GM21529 (cell line): ENCODE data around the gene PTRHD1.

Experiments used
- ATAC-seq: cut with Tn5 transposase; IDR thresholded peaks from one replicate; pipeline ENCODE4 v1.9.1; 2021; ENCODE audit not compliant: unreplicated experiment

Gene PTRHD1

GRCh38 chr2:24830786-24831185, 37.6 kb upstream of the PTRHD1 start:
- no peak for ATAC-seq

- no peak for ATAC-seq
Measured at GRCh38 chr2:24830351-24830750, 37.2 kb upstream of the PTRHD1 start.

- ATAC-seq: no peak
Measured at GRCh38 chr2:24828238-24828996, 35.2 kb upstream of the PTRHD1 start.

- ATAC-seq: peak; percentile 86
Measured at GRCh38 chr2:24827321-24828237, 34.4 kb upstream of the PTRHD1 start.

GRCh38 chr2:24826773-24827145, 33.6 kb upstream of the PTRHD1 start:
- ATAC-seq: no peak

- no peak for ATAC-seq
Measured at GRCh38 chr2:24825883-24826772, 32.9 kb upstream of the PTRHD1 start.

- no peak for ATAC-seq
Measured at GRCh38 chr2:24824966-24825882, 32.0 kb upstream of the PTRHD1 start.

- no peak for ATAC-seq
Measured at GRCh38 chr2:24824071-24824588, 30.9 kb upstream of the PTRHD1 start.

- no peak for ATAC-seq
Measured at GRCh38 chr2:24822049-24822706, 29.0 kb upstream of the PTRHD1 start.

- ATAC-seq: no peak
Measured at GRCh38 chr2:24821433-24821891, 28.3 kb upstream of the PTRHD1 start.

GRCh38 chr2:24820598-24821432, 27.6 kb upstream of the PTRHD1 start:
- no peak for ATAC-seq

GRCh38 chr2:24820175-24820513, 27.0 kb upstream of the PTRHD1 start:
- ATAC-seq: no peak

GRCh38 chr2:24819442-24820174, 26.4 kb upstream of the PTRHD1 start:
- no peak for ATAC-seq

- no peak for ATAC-seq
Measured at GRCh38 chr2:24818721-24819167, 25.6 kb upstream of the PTRHD1 start.

- no peak for ATAC-seq
Measured at GRCh38 chr2:24816884-24817283, 23.7 kb upstream of the PTRHD1 start.

- no peak for ATAC-seq
Measured at GRCh38 chr2:24816404-24816803, 23.2 kb upstream of the PTRHD1 start.

- ATAC-seq: no peak
Measured at GRCh38 chr2:24815171-24815570, 22.0 kb upstream of the PTRHD1 start.

- no peak for ATAC-seq
Measured at GRCh38 chr2:24814516-24814915, 21.3 kb upstream of the PTRHD1 start.
